ENCODE measurements around the gene CLDN14. TPM values are rescaled to one million over a fixed set of nuclear protein-coding genes. Genes with fewer than 3 reads are reported as not detected.

Gene CLDN14
- polyA plus RNA-seq, 4 donors, result 2.4 to 5.4 (median 3.9) TPM

- no peak for DNase-seq (ENCODE audit: low read depth in 4 of 4, low spot score in 3 of 4)
Measured at GRCh38 chr21:36473203-36473602, 6.7 kb downstream of the CLDN14 start.

GRCh38 chr21:36472377-36472776 is 7.5 kb downstream of the CLDN14 start:
- DNase-seq (ENCODE audit: low read depth in 4 of 4, low spot score in 3 of 4), result no peak

GRCh38 chr21:36471254-36471723 is 8.6 kb downstream of the CLDN14 start:
- DNase-seq (ENCODE audit: low read depth in 4 of 4, low spot score in 3 of 4), result no peak

GRCh38 chr21:36470294-36470693 is 9.6 kb downstream of the CLDN14 start:
- no peak for DNase-seq (ENCODE audit: low read depth in 4 of 4, low spot score in 3 of 4)

GRCh38 chr21:36466061-36466511 is 13.8 kb downstream of the CLDN14 start:
- no peak for DNase-seq (ENCODE audit: low read depth in 4 of 4, low spot score in 3 of 4)

GRCh38 chr21:36465478-36465877 is 14.4 kb downstream of the CLDN14 start:
- DNase-seq (ENCODE audit: low read depth in 4 of 4, low spot score in 3 of 4), result no peak

GRCh38 chr21:36464590-36464989 is 15.3 kb downstream of the CLDN14 start:
- no peak for DNase-seq (ENCODE audit: low read depth in 4 of 4, low spot score in 3 of 4)

GRCh38 chr21:36463991-36464390 is 15.9 kb downstream of the CLDN14 start:
- DNase-seq (ENCODE audit: low read depth in 4 of 4, low spot score in 3 of 4), result no peak

GRCh38 chr21:36463204-36463603 is 16.7 kb downstream of the CLDN14 start:
- no peak for DNase-seq (ENCODE audit: low read depth in 4 of 4, low spot score in 3 of 4)

GRCh38 chr21:36461918-36462486 is 17.9 kb downstream of the CLDN14 start:
- DNase-seq (ENCODE audit: low read depth in 4 of 4, low spot score in 3 of 4), result no peak

GRCh38 chr21:36461277-36461917 is 18.5 kb downstream of the CLDN14 start:
- no peak for DNase-seq (ENCODE audit: low read depth in 4 of 4, low spot score in 3 of 4)

GRCh38 chr21:36460866-36461265 is 19.1 kb downstream of the CLDN14 start:
- no peak for DNase-seq (ENCODE audit: low read depth in 4 of 4, low spot score in 3 of 4)

GRCh38 chr21:36459098-36459497 is 20.8 kb downstream of the CLDN14 start:
- no peak for DNase-seq (ENCODE audit: low read depth in 4 of 4, low spot score in 3 of 4)

GRCh38 chr21:36456729-36457414 is 23.1 kb downstream of the CLDN14 start:
- DNase-seq (ENCODE audit: low read depth in 4 of 4, low spot score in 3 of 4), result no peak

- DNase-seq (ENCODE audit: low read depth in 4 of 4, low spot score in 3 of 4), result no peak
Measured at GRCh38 chr21:36454706-36455105, 25.2 kb downstream of the CLDN14 start.

GRCh38 chr21:36454093-36454531 is 25.8 kb downstream of the CLDN14 start:
- DNase-seq (ENCODE audit: low read depth in 4 of 4, low spot score in 3 of 4), result peak in 2 of 4 donors; percentile 43

- DNase-seq (ENCODE audit: low read depth in 4 of 4, low spot score in 3 of 4), result no peak
Measured at GRCh38 chr21:36452281-36452825, 27.6 kb downstream of the CLDN14 start.

- DNase-seq (ENCODE audit: low read depth in 4 of 4, low spot score in 3 of 4), result no peak
Measured at GRCh38 chr21:36451506-36451905, 28.4 kb downstream of the CLDN14 start.

GRCh38 chr21:36450511-36450910 is 29.4 kb downstream of the CLDN14 start:
- no peak for DNase-seq (ENCODE audit: low read depth in 4 of 4, low spot score in 3 of 4)

- DNase-seq (ENCODE audit: low read depth in 4 of 4, low spot score in 3 of 4), result no peak
Measured at GRCh38 chr21:36446301-36446700, 33.6 kb downstream of the CLDN14 start.

- no peak for DNase-seq (ENCODE audit: low read depth in 4 of 4, low spot score in 3 of 4)
Measured at GRCh38 chr21:36441715-36442114, 38.2 kb downstream of the CLDN14 start.

Data from right renal pelvis (tissue), 4 donors.